Hindlimb muscle (tissue), 1 donor: ENCODE measurements around the gene MTTP. TPM values are rescaled to one million over a fixed set of nuclear protein-coding genes. Genes with fewer than 3 reads are reported as not detected.

Source experiments
- DNase-seq: peaks from one replicate; pipeline ENCODE4 v3.0.0-alpha.2; 2013
- polyA plus RNA-seq: library from polyadenylated mRNA; unstranded; fragments of 120-200 nt; gene quantifications from one replicate; pipeline ENCODE4 v1.2.1, GENCODE V29; 2013; ENCODE audit not compliant: insufficient read length

Gene MTTP
- polyA plus RNA-seq, 1 donor = 1.6 TPM

DNA sequence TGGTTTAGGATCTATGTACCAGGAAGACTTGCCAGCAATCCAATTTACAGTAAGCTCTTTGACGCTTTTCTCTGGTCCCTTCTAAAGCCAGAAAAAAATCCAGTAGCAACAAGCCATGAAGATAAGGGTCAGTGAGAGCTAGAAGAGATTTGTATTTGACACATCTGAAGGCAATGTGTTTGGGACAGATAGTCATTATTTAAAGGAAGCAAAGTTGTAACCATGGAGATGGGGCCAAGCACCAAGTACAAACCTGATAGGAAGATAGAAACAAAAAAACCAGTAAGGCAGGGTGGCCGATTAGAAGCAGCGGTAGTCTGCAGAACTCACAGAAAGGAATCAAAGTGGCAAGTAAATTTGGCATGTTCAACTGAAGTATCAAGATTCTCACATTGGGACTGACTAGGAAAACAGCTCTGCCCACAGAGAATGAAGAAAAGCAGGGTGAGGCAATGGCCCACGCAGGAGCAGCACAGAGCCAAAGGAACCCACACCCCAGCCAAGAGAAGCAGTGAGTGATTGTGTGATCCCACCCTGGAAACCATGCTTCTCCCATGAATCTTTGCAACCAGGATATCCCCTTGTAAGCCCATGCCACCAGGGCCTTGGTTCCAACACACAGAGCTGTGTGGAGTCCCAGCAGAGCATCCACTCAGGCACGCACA is 95.9 kb downstream of the MTTP start:
- DNase-seq = no peak

Other genes with a start within 250 kb of the MTTP start
- 7.0 TPM for gene ADH1C, start 222.1 kb upstream of the MTTP start, polyA plus RNA-seq
- not detected for gene ADH7, start 139.5 kb upstream of the MTTP start, polyA plus RNA-seq
- not detected for gene C4orf17, start 63.8 kb upstream of the MTTP start, polyA plus RNA-seq
- gene TRMT10A, start 10.8 kb upstream of the MTTP start, polyA plus RNA-seq = 9.4 TPM
- 131 TPM for gene C4orf54, start 83.0 kb downstream of the MTTP start, polyA plus RNA-seq
- 2.1 TPM for gene DAPP1, start 242.0 kb downstream of the MTTP start, polyA plus RNA-seq